Measurements from ENCODE around the gene ALCAM.

DNA sequence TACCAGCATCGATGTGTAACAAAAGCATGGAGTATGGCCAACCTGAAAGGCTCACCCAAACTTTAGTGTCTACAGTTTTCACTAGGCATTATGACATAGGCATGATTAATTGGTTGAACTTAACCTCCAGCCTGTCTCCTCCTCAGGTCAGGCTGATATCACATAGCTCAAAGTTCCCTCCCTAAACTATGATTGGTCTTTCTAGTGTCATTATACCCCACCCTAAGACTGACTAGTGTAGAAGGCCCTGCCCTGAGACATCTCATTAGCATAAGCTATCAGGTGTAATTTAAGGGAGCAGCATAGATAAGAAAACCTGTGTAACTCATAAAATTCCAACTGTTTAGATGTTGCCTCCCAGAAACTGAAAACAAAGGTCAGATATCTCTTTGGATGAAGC is 195.2 kb downstream of the ALCAM start:
- TF ChIP-seq CTCF (IDR thresholded peaks at IDR 0.05; ENCODE audit: poor library complexity, severe bottlenecking) (no peak), POLR2AphosphoS5 (IDR thresholded peaks at IDR 0.05) (no peak), EZH2 (IDR thresholded peaks at IDR 0.05; ENCODE audit: borderline replicate concordance, insufficient read depth, low read length, poor library complexity, severe bottlenecking) (no peak), RAD21 (conservative IDR thresholded peaks at IDR 0.05) (no peak), SMC3 (conservative IDR thresholded peaks at IDR 0.05; ENCODE audit: poor library complexity) (no peak), MXI1 (conservative IDR thresholded peaks at IDR 0.05; ENCODE audit: poor library complexity, severe bottlenecking) (no peak)

All from neural cell (in vitro differentiated cells).